Tibial nerve (tissue), 4 donors: ENCODE measurements around the gene FZD2. TPM values are rescaled to one million over a fixed set of nuclear protein-coding genes. Genes with fewer than 3 reads are reported as not detected.

ENCODE experiments used
- DNase-seq, 2 donors: peaks; one replicate each; pipeline ENCODE4 v3.0.0-alpha.2; 2019; ENCODE audit warnings: low spot score in 2 of 2
- H3K27ac ChIP-seq, 4 donors: fragments of 200-600 bp; sonication (generic) in 3 of 4; one replicate each; pipeline ENCODE4 v1.5.1; 2017 to 2019; ENCODE audit warnings: mild to moderate bottlenecking in 1 of 4
- H3K27me3 ChIP-seq, 2 donors: fragments of 200-600 bp; sonication (generic) in 1 of 2; one replicate each; pipeline versions ENCODE4 v1.5.1 to v1.6.0; 2017 to 2019
- H3K36me3 ChIP-seq, 3 donors: fragments of 200-600 bp; sonication (generic); one replicate each; pipeline ENCODE4 v1.5.1; 2018 to 2019
- H3K4me1 ChIP-seq, 4 donors: fragments of 200-600 bp; sonication (generic) in 3 of 4; one replicate each; pipeline ENCODE4 v1.5.1; 2017 to 2019
- H3K4me3 ChIP-seq, 4 donors: fragments of 200-600 bp; sonication (generic) in 3 of 4; one replicate each; pipeline ENCODE4 v1.5.1; 2017 to 2019; ENCODE audit warnings: mild to moderate bottlenecking in 1 of 4, moderate library complexity in 1 of 4
- H3K9me3 ChIP-seq, 4 donors: fragments of 200-600 bp; sonication (generic) in 3 of 4; one replicate each; pipeline ENCODE4 v1.5.1; 2017 to 2019
- EP300 ChIP-seq, 2 donors: sonication (generic); formaldehyde crosslinking; IDR thresholded peaks; one replicate each; pipeline ENCODE4 v1.6.1; 2017; ENCODE audit warnings: antibody characterized with exemption in 2 of 2, mild to moderate bottlenecking in 1 of 2
- POLR2A ChIP-seq, 2 donors: fragments of 450-650 bp; IDR thresholded peaks; one replicate each; pipeline ENCODE4 v1.6.1; 2017; ENCODE audit warnings: antibody characterized with exemption in 2 of 2, mild to moderate bottlenecking in 2 of 2, moderate library complexity in 2 of 2
- WGBS, 2 donors: methylation state at CpG; one replicate each; pipeline ENCODE4 v1.1.5; 2018; 5-methylcytosine and 5-hydroxymethylcytosine counted together
- total RNA-seq, 4 donors: library from RNA; depleted of rRNA; stranded (reverse); fragments of >200 nt; gene quantifications; one replicate each; pipeline ENCODE4 v1.1.0, GENCODE V29; 2016
- TF ChIP-seq, protein P1 (sequence below), 5 experiments: fragments of 200-600 bp in 3 of 5; fragments of 450-650 bp in 2 of 5; sonication (generic) in 3 of 5; IDR thresholded peaks; one replicate each; pipeline ENCODE4 v1.5.1; 2016 to 2019; ENCODE audit warnings: antibody characterized with exemption in 5 of 5, mild to moderate bottlenecking in 3 of 5, moderate library complexity in 2 of 5

Gene FZD2
- total RNA-seq, 4 donors from 2014 or later: 6.3 to 27.8 (median 16.2) TPM

DNA sequence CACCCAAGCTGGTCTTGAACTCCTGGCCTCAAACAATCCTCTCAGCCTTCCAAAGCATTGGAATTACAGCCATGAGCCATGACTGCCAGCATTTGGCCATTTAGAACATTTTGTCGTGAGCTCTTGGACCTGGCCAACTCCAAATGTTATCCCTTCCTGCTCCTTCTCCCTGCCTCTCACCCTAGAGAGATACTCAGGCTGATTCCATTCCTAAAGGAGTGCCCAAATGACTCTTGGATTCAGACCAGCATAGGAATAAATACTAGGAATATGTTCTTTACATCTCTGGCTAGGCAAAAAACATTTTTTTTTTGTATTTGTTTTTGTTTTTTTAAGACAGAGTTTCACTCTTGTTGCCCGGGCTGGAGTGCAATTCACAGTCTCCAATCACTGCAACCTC lies 15.5 kb downstream of the FZD2 start:
- no peak for TF ChIP-seq POLR2A (IDR thresholded peaks at IDR 0.05)
- TF ChIP-seq, protein P1, sequence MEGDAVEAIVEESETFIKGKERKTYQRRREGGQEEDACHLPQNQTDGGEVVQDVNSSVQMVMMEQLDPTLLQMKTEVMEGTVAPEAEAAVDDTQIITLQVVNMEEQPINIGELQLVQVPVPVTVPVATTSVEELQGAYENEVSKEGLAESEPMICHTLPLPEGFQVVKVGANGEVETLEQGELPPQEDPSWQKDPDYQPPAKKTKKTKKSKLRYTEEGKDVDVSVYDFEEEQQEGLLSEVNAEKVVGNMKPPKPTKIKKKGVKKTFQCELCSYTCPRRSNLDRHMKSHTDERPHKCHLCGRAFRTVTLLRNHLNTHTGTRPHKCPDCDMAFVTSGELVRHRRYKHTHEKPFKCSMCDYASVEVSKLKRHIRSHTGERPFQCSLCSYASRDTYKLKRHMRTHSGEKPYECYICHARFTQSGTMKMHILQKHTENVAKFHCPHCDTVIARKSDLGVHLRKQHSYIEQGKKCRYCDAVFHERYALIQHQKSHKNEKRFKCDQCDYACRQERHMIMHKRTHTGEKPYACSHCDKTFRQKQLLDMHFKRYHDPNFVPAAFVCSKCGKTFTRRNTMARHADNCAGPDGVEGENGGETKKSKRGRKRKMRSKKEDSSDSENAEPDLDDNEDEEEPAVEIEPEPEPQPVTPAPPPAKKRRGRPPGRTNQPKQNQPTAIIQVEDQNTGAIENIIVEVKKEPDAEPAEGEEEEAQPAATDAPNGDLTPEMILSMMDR (IDR thresholded peaks at IDR 0.05): no peak
- TF ChIP-seq EP300 (IDR thresholded peaks at IDR 0.05): no peak
- Histone ChIP-seq H3K36me3 (no peaks in the 10 kb centered on the region), H3K4me3 (no peak overlapping the region), H3K27me3 (no peaks in the 10 kb centered on the region), H3K9me3 (no peaks in the 10 kb centered on the region), H3K27ac (no peak overlapping the region), H3K4me1 (no peaks in the 10 kb centered on the region)
- WGBS, 2 donors: 71 to 88% methylated on average over 2 of the region's 2 CpGs
- DNase-seq: no peak

DNA sequence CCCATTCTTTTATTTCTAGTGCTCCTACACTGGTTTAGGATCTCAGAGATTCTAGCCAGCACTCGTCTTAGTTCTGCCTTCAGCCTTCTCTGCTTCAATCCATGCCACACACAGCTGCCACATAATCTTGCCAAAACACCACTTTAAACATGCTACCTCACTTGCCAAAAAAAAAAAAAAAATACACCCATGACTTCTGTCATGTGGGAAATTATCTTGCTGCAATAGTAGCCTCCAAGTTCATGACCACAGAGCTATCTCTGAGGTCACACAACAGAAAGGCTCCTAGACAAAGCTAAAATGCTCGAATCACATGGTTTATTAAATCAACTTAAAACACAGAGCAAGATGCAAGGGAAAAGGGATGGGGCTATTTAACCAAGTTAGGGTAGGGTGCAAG lies 18.1 kb downstream of the FZD2 start:
- Histone ChIP-seq H3K27ac (no peak overlapping the region), H3K27me3 (peaks cover 0 to 3% of the 10 kb centered on the region in 2 donors), H3K4me3 (no peak overlapping the region), H3K36me3 (no peaks in the 10 kb centered on the region), H3K4me1 (no peaks in the 10 kb centered on the region), H3K9me3 (no peaks in the 10 kb centered on the region)
- no peak for DNase-seq
- 65 to 68% methylated on average over 2 of the region's 2 CpGs for WGBS, 2 donors
- TF ChIP-seq POLR2A (IDR thresholded peaks at IDR 0.05): no peak
- no peak for TF ChIP-seq EP300 (IDR thresholded peaks at IDR 0.05)
- TF ChIP-seq, protein P1 (IDR thresholded peaks at IDR 0.05): no peak

DNA sequence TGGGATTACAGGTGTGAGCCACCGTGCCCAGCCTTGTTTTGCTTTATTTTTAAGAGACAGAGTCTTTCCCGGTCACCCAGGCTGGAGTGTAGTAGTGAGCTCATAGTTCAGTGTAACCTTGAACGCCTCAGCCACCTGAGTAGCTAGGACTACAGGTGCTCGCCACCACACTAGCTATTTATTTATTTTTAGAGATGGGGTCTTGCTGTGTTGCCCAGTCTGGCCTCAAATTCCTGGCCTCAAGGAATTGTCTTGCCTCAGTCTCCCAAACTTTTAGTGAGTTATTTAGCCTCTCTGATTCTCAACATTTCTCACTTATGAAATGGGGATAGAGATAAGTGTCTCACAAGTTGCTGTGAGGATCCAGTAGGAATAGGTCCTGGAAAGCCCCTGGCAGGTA lies 21.7 kb downstream of the FZD2 start:
- H3K9me3 ChIP-seq: no peaks in the 10 kb centered on the region
- no peak overlapping the region for H3K4me3 ChIP-seq
- no peaks in the 10 kb centered on the region for H3K36me3 ChIP-seq
- no peaks in the 10 kb centered on the region for H3K4me1 ChIP-seq
- 64 to 75% methylated on average over 4 of the region's 4 CpGs for WGBS, 2 donors
- DNase-seq: no peak
- TF ChIP-seq POLR2A (IDR thresholded peaks at IDR 0.05): no peak
- TF ChIP-seq, protein P1 (IDR thresholded peaks at IDR 0.05): no peak
- TF ChIP-seq EP300 (IDR thresholded peaks at IDR 0.05): no peak
- H3K27me3 ChIP-seq: peaks cover 0 to 3% of the 10 kb centered on the region in 2 donors
- no peak overlapping the region for H3K27ac ChIP-seq

DNA sequence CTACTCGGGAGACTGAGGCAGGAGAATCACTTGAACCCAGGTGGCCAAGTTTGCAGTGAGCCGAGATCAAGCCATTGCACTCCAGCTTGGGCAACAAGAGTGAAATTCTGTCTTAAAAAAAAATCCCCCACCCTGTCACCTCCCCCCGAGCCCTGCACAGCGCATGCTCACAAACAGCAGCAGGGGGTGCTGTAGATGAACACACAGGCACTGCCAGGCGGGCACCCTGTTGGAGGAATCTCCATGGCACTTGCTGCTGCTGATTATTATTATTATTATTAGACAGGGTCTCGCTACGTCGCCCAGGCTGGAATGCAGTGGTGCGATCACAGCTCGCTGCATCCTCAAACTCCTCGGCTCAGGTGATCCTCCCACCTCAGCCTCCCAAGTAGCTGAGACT lies 24.6 kb downstream of the FZD2 start:
- no peak for DNase-seq
- no peaks in the 10 kb centered on the region for H3K4me1 ChIP-seq
- no peaks in the 10 kb centered on the region for H3K36me3 ChIP-seq
- WGBS, 2 donors: 82% methylated on average over 10 to 11 of the region's 11 CpGs
- no peaks in the 10 kb centered on the region for H3K9me3 ChIP-seq
- H3K27ac ChIP-seq: no peak overlapping the region
- H3K27me3 ChIP-seq: peaks cover 0 to 3% of the 10 kb centered on the region in 2 donors
- no peak overlapping the region for H3K4me3 ChIP-seq
- TF ChIP-seq, protein P1 (IDR thresholded peaks at IDR 0.05): no peak
- TF ChIP-seq EP300 (IDR thresholded peaks at IDR 0.05): no peak
- no peak for TF ChIP-seq POLR2A (IDR thresholded peaks at IDR 0.05)

DNA sequence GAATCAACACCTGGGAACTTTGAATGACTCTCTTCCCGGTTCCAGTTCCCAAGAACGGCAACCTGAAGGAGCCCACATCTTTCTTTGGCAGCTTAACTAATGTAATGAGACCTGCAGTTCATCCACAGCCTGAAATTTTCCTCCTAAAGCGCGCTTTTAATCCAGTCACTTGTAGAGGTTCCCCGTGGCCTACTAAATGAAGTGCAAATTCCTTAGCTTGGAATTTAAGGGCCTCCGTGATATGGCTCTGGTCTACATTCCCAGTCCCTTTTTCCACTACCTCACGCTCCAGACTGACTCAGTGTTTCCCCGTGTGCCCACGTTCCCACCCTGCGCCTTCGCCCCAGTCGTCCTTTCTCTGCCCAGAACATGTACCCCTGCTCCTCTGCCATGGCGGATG lies 27.2 kb downstream of the FZD2 start:
- Histone ChIP-seq H3K27me3 (peaks cover 0 to 3% of the 10 kb centered on the region in 2 donors), H3K4me3 (no peak overlapping the region), H3K27ac (no peak overlapping the region), H3K36me3 (no peaks in the 10 kb centered on the region), H3K9me3 (no peaks in the 10 kb centered on the region), H3K4me1 (peaks cover 0 to 9% (median 0%) of the 10 kb centered on the region in 4 donors)
- TF ChIP-seq, protein P1 (IDR thresholded peaks at IDR 0.05): no peak
- TF ChIP-seq EP300 (IDR thresholded peaks at IDR 0.05) (no peak), POLR2A (IDR thresholded peaks at IDR 0.05) (no peak)
- no peak for DNase-seq
- WGBS, 2 donors: 69 to 77% methylated on average over 13 of the region's 13 CpGs
